ENCODE measurements around the gene HDAC8. TPM values are rescaled to one million over a fixed set of nuclear protein-coding genes. Genes with fewer than 3 reads are reported as not detected.

Gene HDAC8
- total RNA-seq, 1 experiment from 2014 or later, result 21.4 TPM

DNA sequence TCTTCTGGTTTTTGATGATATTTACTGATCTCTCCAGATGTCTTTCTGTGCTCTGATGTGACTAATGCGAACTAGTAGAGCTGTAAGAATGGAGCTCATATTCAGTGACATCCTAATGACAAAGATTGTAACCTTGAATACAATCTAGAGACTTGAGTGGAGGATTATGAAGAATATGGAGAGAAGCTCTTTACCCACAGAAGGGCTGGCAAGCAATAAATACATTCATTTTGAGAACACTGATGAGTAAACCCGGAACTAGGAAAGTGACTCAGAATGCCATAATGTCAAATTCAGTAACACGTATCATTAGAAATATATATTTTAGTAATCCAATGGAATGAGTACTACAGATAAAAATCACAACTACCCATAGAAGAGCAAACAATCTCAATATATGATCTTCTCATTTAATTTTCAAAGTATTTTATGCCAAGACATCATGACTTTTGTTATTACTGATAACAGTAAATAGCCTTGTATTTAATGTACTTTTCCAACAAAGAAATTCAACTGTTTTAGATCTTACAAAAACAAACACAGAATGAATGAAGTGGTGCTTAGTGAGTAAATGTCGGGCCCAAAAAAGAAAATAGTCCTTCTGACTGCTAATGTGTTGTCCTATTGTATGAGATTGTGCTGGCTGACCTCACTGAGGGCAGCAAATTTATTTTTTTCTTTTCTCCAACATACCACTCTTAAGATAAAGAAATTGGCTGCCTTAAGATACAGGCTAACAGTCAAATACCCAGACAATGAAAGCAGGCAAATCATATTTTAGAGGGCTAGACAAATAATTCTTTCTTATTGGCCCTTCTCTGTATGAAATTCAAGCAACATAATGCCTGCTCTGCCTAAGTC lies 49.2 kb upstream of the HDAC8 start:
- no peak overlapping the region for H2BK20ac ChIP-seq (ENCODE audit: low read depth, low read length, poor library complexity, severe bottlenecking)
- no CpG with 5 or more reads among the region's 4 CpGs for WGBS (ENCODE audit: extremely low coverage, insufficient read length, low lambda C conversion rate)
- Mint-ChIP-seq H3K4me3 (no peak overlapping the region), H3K36me3 (ENCODE audit: insufficient read depth in 1 of 3, low read depth in 3 of 3) (peaks cover 2 to 8% (median 2%) of the 10 kb centered on the region in 3 experiments; a peak in 4 of 7 replicates), H3K27ac (no peak overlapping the region), H3K4me1 (no peaks in the 10 kb centered on the region), H3K9me3 (peaks cover 58 to 64% of the 10 kb centered on the region in 2 experiments), H3K27me3 (ENCODE audit: low read depth) (no peaks in the 10 kb centered on the region)
- H3K27ac ChIP-seq (ENCODE audit: insufficient read length, low read depth, low read length), result no peak overlapping the region
- H2BK12ac ChIP-seq (ENCODE audit: insufficient read length, low read depth, low read length), result no peak overlapping the region
- no peak overlapping the region for H2AK5ac ChIP-seq (ENCODE audit: insufficient read length, low read length)
- H3K14ac ChIP-seq (ENCODE audit: insufficient read depth, low read length), result no peak overlapping the region
- H4K8ac ChIP-seq (replicated peaks; ENCODE audit: insufficient read length, low read depth, low read length), result no peak overlapping the region
- H3K27me3 ChIP-seq (ENCODE audit: insufficient read depth, low read length), result no peaks in the 10 kb centered on the region
- H4K5ac ChIP-seq (ENCODE audit: insufficient read length, low read depth, low read length), result no peak overlapping the region
- H3K23ac ChIP-seq (ENCODE audit: insufficient read length, low read depth, low read length), result no peak overlapping the region
- H3K4me2 ChIP-seq (ENCODE audit: insufficient read depth, insufficient read length, low read length), result no peak overlapping the region
- no peak overlapping the region for H2BK120ac ChIP-seq (ENCODE audit: low read depth, low read length, poor library complexity, severe bottlenecking)
- no peak overlapping the region for H4K91ac ChIP-seq (ENCODE audit: insufficient read length, low read depth, low read length)
- no peak overlapping the region for H3T11ph ChIP-seq (ENCODE audit: low read length)
- H2AFZ ChIP-seq (ENCODE audit: low read length), result no peak overlapping the region
- no peaks in the 10 kb centered on the region for H3K23me2 ChIP-seq (ENCODE audit: insufficient read length, low read depth, low read length, poor library complexity, severe bottlenecking)
- H3K18ac ChIP-seq (ENCODE audit: insufficient read length, low read depth, low read length), result no peak overlapping the region
- peaks cover 20% of the 10 kb centered on the region for H3K9me3 ChIP-seq (ENCODE audit: control insufficient read depth, low read depth, low read length)
- no peaks in the 10 kb centered on the region for H3K79me1 ChIP-seq (ENCODE audit: insufficient read depth, low read depth, low read length, poor library complexity, severe bottlenecking)
- no peak for TF ChIP-seq CTCF (conservative IDR thresholded peaks at IDR 0.05)
- no peak overlapping the region for H3K4ac ChIP-seq (ENCODE audit: low read depth, low read length)
- H4K20me1 ChIP-seq (ENCODE audit: control insufficient read depth, insufficient read depth, insufficient read length), result no peaks in the 10 kb centered on the region
- no peak overlapping the region for H3K56ac ChIP-seq (ENCODE audit: insufficient read length, low read depth, low read length)
- no peaks in the 10 kb centered on the region for H3K4me1 ChIP-seq (ENCODE audit: insufficient read depth, low read length)
- no peak for DNase-seq
- H2BK5ac ChIP-seq (ENCODE audit: insufficient read length, low read length), result no peak overlapping the region
- H3K79me2 ChIP-seq (ENCODE audit: insufficient read depth, low read length), result no peaks in the 10 kb centered on the region
- no peak overlapping the region for H3K9ac ChIP-seq (ENCODE audit: extremely low read depth, insufficient read length, low read length)
- no peak overlapping the region for H2BK15ac ChIP-seq (ENCODE audit: low read depth, low read length)
